COR-L47 (cell line): ENCODE data around the gene STAP2.
"Not testable (repeated sequence)": the region's sequence is repeated elsewhere in the genome, so short reads cannot be mapped to it uniquely, and the experiment has no call there.

Source experiments
- DNase-seq: peaks from one replicate; lab custom pipeline; 2025; lab: John Stamatoyannopoulos, UW

The STAP2 gene

DNA sequence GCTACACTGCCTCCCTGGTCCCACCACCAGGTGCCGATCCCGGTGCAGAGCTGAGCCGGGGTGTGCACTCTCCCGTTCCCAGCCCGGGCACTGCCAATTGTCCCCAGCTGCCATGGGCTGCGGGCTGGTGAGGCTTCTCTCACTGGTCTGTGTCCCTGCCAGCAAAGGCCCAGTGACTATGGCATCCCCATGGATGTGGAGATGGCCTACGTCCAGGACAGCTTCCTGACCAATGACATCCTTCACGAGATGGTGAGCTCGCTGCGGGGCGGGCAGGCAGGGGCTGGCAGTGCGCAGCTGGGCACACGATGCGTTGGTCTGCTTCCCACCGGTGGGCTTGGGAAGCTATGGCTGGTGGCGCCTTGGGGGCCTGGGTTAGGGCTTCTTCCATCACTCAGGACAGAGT is 19.3 kb upstream of the STAP2 start:
- no peak for DNase-seq

DNA sequence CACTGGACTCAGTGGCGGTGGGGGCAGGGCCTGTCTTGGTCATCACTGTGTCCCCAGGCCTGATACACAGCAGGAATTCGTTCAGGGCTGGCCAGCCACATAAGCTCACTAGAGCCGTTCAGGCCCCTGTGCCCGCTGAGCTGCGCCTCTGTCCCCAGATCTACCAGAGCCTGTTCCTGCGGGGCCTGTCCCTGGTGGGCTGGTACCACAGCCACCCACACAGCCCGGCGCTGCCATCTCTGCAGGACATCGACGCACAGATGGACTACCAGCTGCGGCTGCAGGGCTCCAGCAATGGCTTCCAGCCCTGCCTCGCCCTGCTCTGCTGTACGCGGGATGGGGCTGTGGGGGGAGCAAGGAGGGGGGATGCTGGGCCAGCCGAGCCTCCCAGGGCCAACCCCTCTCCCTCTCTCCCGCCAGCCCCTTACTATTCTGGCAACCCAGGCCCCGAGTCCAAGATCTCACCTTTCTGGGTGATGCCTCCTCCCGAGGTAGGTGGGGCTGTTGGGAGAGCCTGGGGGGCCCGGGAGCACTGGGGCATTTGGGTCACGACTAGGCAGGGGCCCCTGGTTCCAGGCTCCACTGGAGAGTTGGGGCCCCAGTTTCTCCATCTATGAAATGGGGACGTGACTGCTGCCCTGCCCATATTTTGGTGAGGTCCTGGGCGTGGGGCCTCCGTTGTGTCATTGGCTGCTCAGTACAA is 18.6 kb upstream of the STAP2 start:
- DNase-seq: no peak

DNA sequence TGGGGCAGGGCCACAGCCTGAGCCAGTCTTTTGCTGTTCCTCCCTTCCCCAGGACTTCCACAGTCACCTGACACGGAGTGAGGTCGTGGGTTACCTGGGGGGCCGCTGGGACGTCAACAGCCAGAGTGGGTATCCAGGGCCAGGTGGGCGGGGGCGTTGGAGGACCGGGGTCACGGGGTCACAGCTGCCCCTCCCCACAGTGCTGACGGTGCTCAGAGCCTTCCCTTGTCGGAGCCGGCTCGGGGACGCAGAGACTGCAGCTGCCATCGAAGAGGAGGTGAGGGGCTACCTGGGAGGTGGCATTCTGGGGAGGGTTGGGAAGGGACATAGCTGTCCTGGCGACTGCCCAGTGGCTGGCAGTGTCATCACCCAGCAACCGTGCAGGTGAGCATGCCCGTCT is 16.3 kb upstream of the STAP2 start:
- DNase-seq: no peak

DNA sequence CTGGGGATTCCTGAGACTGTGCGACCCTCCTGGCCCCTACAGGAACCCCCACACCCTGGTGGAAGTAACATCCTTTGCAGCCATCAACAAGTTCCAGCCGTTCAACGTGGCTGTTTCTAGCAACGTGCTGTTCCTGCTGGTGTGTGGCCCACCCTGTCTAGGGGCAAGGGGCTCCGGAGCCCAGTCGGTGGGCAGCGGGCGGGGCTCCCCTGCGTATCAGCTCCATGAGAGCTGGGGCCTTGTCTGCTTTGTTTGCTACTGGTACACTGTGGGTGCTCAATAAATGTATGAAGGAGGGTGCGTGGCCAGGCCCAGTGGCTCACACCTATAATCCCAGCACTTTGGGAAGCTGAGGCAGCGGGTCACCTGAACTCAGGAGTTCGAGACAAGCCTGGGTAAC is 15.7 kb upstream of the STAP2 start:
- no peak for DNase-seq

DNA sequence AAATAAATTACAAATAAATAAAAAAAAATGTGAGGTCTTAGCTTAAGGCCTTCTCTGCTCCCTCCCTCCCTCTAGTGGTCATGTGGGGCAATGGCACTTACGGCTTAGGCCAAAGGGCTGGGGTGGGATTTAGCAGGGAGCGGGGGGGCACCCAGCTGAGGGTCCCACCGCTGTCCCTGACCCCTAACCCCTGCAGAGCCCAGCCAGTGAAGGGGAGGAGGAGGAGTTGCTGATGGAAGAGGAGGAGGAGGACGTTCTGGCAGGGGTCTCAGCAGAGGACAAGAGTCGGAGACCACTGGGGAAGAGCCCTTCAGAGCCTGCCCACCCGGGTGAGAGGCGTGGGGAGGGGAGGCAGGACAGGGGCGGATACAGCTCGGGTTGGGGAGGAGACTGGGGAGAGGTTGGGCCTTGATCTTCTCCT is 14.1 kb upstream of the STAP2 start:
- no peak for DNase-seq

DNA sequence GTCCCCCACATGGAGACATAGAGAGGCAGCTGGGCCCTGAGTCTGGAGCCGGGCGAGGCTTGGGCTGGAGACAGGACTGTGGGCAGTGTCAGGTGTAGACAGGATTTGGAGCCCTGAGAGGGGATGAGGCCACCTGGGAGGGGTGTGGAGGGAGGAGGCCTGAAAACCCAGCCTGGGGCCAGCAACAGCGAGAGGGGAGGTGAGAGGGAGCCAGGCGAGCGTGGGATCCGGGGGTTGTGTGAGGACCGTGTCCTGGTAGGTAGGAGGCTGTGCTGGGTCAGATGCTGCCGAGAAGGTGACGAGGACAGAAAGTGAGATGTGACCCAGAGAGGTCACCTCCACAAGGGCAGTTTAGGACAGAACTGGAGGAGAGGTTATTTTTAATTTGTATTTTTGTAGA is 12.1 kb upstream of the STAP2 start:
- no peak for DNase-seq

DNA sequence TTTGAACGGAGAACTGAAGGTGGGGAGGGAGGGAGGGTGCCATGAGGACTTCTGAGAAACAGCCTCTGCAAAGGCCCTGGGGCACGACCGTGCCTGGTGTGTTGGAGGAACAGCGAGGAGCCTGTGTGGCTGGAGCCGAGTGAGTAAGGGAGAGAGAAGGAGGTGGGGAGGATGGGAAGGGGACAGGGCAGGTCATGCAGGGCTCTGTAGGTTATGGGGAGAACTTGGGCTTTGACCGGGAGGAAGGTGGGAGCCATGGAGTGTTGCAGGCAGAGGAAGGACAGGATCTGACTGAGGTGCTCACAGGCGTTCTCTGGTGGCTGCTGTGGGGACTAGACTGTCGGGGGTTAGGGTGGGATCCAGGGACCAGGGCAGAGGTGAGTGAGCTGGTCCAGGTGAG is 11.5 kb upstream of the STAP2 start:
- no peak for DNase-seq

DNA sequence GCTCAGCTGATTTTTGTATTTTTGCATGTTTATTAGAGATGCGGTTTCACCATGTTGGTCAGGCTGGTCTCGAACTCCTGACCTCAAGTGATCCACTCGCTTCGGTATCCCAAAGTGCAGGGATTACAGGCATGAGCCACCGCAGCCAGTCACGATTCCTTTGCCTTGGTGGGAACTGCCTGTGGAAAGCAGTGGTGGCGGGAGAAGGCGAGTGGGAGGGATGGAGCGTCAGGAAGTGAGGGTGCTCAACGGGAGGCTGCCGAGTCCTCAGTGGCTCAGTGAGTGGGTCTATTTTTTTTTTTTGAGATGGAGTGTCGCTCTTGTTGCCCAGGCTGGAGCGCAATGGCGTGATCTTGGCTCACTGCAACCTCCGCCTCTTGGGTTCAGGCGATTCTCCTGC is 10.6 kb upstream of the STAP2 start:
- not testable (repeated sequence) for DNase-seq

DNA sequence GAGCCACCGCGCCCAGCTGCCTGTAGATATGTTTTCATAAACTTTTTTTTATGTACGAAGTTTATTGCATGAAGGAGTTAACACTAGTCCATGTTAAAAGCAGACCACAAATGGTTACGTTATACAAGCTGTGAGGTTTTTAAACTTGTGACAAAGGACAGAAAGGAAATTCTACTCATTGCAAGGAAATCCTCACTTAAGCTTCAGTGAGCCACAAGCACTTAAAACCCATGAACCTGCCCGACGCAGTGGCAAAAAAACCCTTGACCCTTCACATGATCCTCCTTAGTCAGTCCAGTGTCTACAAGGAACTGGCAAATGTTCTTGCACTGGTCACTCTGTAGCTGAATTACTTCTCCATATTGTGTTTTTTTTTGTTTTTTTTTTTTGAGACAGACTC is 8.9 kb upstream of the STAP2 start:
- DNase-seq: no peak

DNA sequence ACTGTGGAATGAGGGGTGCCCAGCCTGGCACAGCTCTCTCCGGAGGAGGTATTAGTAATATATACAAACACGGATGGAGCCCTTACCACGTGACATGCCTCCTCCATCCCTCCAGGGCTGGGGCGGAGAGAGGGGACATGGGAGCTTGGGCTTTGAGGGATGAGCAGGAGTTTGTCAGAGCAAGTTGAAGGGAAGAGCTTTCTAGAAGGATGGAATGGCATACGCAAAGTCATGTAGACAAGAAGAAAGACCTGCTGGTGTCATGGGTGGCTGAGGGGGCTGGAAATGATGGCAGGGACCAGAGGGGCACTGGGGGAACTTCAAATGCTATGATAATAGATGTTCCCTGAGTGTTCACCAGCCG is 7.4 kb upstream of the STAP2 start:
- no peak for DNase-seq

DNA sequence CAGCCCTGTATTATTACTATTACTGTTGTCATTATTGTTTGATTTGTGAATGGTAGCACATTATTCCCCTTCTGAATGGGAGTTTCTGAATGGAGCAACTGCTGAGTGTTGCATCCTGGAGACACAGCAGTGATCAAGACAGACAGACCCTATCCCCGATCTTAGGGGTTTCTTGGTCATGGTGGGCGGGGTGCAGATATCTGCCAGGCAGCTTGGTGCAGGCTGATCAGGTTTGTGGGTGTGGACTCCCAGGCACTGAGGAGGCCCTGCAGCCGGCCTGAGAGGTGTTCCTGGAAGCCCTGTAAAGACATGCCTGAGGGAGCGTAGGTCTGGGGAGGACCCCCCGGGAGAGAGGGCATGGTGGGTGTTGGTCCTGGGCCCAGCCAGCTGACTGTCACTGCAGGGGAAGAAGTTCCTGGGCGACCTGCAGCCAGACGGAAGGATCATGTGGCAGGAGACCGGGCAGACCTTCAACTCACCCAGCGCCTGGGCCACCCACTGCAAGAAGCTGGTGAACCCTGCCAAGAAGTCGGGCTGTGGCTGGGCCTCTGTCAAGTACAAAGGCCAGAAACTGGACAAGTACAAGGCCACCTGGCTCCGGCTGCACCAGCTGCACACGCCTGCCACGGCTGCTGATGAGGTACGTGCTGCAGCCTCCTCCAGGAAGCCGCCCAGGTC is 6.9 kb upstream of the STAP2 start:
- DNase-seq: no peak

DNA sequence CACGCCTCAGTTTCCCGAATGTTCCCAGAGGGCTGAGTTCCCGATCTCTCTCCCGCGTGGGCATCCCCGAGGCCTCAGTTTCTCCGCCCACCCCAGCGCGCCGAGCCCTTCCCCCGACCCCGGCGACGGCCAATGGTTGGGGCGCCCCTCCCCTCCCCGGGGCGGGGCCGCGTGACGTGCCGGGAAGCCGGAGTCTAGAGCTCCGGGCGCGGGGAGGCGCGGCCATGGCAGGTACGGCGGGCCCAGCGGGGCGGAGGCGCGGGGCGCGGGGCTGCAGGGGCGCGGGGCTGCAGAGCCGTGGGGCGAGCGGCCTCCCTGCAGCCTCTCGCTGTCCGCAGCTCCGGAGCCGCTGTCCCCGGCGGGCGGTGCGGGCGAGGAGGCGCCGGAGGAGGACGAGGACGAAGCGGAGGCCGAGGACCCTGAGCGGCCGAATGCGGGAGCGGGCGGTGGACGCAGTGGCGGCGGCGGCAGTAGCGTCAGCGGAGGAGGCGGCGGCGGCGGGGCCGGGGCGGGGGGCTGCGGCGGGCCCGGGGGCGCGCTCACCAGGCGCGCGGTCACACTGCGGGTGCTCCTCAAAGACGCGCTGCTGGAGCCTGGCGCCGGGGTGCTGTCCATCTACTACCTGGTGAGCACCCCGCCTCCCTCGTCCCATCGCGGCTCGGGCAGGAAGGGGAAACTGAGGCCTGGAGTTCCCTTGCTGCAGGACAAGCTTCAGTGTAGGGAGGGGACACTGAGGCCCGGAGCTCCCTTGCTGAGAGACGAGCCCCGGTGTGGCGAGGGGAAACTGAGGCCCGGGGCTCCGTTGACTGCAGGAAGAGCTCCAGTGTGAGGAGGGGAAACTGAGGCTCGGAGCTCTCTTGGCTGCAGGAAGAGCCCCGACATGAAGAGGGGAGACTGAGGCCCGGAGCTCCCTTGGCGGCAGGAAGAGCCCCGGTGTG is 5.0 kb upstream of the STAP2 start, which contains the start of gene MPND:
MPND (plus strand) TSS at position 193 of the 938 bp plus-strand sequence; CDS start at position 225, 32 bp downstream.
- peak; percentile 82 for DNase-seq

DNA sequence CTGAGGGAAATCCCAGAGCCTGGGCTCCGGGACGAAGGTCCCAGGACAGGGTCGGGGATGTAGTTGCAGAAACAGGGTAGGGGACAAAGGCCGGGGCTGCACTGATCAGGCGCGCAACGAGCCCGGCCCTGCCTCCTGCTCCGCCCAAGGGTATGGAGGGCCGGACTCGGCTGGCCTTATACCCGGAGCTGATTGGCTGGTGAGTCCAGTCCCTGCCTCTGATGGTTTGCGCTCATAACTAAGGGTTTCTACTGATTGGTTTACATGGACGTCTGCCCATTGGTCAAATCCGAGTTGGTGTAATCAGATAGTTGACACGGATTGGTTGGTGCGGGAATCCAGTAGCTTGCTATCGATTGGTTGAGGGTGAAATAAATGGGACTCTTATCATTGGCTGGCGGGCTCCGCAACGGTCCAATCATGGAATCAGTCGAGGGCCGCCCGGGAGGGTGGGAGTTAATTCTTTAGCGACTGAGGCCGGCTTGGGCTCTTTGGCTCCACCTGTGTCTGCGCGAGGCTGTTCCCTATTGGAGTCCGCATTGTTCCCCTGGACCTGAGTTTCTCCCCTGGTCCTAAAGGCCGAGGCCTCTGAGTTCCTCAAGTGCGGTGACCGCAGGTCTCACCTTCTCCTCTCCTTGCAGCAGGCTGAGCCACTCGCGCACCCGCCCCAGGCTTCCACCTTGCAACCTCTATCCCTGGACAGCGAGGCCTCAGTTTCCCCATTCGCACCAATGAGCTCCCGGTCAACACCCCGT is 4.2 kb upstream of the STAP2 start:
- peak; percentile 100 for DNase-seq

DNA sequence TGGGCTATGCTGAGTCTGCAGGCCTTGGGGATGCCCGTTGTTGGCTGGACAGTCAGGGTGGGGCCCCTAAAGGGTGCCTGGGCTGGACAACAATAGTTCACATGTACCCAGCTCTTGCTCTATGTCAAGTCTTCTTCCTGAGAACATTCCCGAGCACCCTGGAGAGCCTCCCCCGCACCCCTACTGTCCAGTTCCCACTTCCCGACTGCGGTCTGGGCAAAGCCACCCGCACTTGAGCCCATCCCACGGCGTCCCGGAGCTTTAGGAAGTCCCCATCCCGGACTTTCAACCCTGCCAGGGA is 3.6 kb upstream of the STAP2 start:
- no peak for DNase-seq

DNA sequence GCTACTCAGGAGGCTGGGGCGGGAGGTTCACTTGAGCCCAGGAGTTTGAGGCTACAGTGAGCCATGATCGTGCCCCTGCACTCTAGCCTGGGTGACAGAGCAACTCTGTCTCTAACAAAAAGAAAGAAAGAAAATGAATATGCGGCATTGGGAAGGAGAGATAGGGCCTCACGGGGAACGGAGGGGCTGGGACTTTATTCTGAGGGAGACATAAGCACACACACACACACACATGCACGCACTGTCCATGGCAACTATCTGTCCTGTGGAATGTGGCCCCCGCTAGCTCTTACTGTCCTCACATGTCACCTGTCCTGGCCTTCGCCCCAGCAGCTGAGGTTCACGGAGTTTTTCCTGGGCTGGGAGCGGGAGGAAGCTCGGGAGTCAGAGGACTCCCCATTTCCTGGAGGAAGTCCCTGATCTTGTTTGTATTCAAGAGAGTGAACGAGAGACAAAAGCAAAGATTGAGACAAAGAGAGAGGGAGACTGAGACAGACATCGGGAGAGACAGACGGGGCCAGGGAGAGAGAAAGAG is 654 bp downstream of the STAP2 start:
- no peak for DNase-seq

DNA sequence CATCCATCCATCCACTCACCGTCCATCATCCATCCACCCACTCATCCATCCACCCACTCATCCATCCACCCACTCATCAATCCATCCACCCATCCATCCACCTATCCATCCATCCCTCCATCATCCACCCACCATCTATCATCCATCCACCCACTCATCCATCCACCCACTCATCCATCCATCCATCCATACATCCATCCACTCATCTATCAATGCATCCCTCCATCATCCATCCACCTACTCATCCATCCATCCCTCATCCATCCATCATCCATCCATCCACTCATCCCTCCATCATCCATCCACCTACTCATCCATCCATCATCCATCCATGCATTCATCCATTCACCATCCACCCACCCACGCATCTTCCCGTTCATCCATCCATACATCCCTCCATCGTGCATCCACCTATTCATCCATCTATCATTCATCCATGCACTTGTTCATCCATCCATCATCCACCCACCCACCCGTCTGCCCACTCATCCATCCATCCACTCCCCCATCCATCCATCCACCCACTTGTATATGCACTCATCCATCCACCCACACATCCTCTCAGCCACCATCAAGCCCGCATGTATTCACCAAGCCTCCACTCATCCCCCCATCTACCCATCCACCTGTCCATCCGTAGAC is 3.6 kb downstream of the STAP2 start:
- no peak for DNase-seq

DNA sequence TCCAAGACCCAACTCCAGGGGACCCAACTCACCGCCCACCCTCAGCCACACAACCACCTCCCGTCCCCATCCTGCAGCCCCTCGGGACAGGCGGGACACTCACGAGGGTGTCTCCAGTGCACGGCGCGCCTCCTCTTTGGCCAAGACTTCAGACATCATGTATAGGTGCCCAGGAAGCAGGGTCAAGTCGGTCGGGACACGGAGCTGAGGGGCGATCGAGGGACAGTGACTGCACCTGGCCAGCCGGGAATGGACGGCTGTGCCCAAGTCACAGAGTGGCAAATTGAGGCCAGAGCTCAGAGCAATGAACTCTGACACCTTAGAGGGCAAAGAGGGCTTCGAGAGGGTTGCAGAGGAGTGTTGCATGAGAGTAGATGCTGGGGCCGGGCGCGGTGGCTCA is 8.8 kb downstream of the STAP2 start:
- DNase-seq: no peak

DNA sequence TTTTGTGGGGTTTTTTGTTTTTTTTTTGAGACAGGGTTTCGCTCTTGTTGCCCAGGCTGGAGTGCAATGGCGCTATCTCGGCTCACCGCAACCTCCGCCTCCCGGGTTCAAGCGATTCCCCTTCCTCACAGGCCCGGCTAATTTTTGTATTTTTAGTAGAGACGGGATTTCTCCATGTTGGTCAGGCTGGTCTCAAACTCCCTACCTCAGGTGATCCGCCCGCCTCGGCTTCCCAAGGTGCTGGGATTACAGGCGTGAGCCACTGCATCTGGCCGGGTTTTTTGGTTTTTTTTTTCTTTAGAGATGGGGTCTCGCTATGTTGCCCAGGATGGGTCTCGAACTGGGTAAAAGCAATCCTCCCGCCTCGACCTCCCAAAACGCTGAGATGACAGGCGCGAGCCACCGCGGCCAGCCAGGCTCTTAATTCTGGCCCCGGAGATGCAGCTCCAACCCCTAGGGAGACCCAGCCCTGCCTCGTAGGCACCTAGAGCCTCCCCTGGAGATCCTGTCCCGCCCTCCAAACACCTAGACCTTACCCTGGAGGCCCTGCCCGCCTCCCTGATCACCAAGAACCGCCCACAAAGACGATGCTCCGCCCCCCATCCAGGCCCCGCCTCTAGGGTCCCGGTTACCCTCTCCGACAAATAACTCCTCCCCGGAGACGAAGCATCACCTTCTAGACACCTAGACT is 9.5 kb downstream of the STAP2 start:
- DNase-seq: not testable (repeated sequence)

DNA sequence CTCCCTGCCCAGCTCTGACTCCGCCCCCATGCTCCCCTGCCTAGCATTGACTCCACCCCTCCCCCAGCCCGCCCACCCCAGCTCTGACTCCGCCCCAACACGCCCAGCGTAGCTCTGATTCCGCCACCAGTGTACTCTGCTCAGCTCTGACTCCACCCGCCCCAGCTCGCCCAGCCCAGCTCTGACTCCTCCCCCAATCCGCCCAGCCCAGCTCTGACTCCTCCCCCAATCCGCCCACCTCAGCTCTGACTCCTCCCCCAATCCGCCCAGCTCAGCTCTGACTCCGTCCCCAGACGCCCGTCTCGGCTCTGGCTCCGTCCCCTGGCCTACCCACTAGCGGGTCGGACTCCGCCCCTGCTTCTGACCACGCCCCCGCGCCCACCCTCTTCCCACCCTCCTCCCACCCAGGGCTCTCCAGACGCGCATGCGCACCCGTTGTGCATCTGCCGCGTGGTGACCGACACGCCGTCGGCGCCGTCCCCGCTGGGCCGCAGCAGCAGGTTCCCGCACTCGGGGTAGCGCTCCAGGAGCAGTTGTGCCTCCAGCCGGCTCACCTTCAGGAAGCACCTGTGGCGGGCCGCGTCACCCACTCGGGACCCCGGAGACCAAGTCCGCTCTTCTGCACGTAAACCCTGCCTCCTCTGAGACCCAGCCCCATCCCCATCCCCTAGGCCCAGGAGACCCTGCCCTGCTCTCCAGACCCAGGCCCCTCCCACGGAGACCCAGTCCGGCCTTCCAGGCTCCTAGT is 10.2 kb downstream of the STAP2 start:
- DNase-seq: no peak

DNA sequence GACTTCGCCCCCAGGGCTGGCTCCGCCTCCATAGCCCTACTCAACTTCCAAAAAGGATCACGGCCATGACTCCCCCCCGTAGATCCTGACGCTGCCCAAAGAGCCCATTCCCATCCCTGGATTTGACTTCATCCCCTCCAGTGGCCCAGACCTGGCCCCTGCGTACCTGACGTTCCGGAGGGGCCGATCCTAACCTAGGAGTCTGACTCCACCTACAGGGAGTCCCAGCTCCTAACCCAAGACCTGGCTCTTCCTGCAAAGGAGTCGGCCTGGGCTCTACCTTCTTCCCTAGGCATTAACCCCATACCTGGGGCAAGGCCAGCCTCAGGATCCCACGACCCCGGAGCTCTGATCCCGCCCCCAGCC is 10.8 kb downstream of the STAP2 start:
- no peak for DNase-seq
